ENCODE data around the gene RXRA. TPM values are rescaled to one million over a fixed set of nuclear protein-coding genes. Genes with fewer than 3 reads are reported as not detected.

RXRA gene
- total and polyA plus RNA-seq, 2 donors (not counting 3 experiments of a cell fraction or from before 2014, with no cell fraction given), result 15.4 to 37.4 TPM

GRCh38 chr9:134405527-134405926, 79.3 kb downstream of the RXRA start:
- FAIRE-seq (no peak), DNase-seq (ENCODE audit: low read depth, low spot score) (no peak)
- no peak overlapping the region for H3K9ac ChIP-seq (replicated peaks; ENCODE audit: extremely low read depth, insufficient read depth, low read length)
- peaks cover 45% of the 10 kb centered on the region for H3K4me1 ChIP-seq (ENCODE audit: control insufficient read depth, extremely low read depth, insufficient read depth, low read length)
- no peaks in the 10 kb centered on the region for H3K27me3 ChIP-seq (ENCODE audit: control insufficient read depth in 2 of 2, insufficient read depth in 2 of 2, low read length in 2 of 2)
- TF ChIP-seq MYC (IDR thresholded peaks at IDR 0.05; ENCODE audit: low read depth, low read length) (no peak), EZH2 (IDR thresholded peaks at IDR 0.05; ENCODE audit: borderline replicate concordance, low read depth, low read length, severe bottlenecking) (no peak), POLR2A (IDR thresholded peaks at IDR 0.05; ENCODE audit: low read depth, low read length) (no peak), GATA2 (IDR thresholded peaks at IDR 0.05; ENCODE audit: insufficient read depth, insufficient read length, low read depth, low read length) (no peak), FOS (IDR thresholded peaks at IDR 0.05; ENCODE audit: borderline replicate concordance, insufficient read depth, low read length) (no peak), POLR2AphosphoS5 (IDR thresholded peaks at IDR 0.05; ENCODE audit: insufficient read depth, low read depth, low read length) (no peak), JUN (IDR thresholded peaks at IDR 0.05; ENCODE audit: borderline replicate concordance, insufficient read depth, insufficient read length, low read depth) (no peak)
- TF ChIP-seq, protein P1, sequence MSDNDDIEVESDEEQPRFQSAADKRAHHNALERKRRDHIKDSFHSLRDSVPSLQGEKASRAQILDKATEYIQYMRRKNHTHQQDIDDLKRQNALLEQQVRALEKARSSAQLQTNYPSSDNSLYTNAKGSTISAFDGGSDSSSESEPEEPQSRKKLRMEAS (IDR thresholded peaks at IDR 0.05; ENCODE audit: insufficient read depth, insufficient read length), result no peak
- TF ChIP-seq, protein P2, sequence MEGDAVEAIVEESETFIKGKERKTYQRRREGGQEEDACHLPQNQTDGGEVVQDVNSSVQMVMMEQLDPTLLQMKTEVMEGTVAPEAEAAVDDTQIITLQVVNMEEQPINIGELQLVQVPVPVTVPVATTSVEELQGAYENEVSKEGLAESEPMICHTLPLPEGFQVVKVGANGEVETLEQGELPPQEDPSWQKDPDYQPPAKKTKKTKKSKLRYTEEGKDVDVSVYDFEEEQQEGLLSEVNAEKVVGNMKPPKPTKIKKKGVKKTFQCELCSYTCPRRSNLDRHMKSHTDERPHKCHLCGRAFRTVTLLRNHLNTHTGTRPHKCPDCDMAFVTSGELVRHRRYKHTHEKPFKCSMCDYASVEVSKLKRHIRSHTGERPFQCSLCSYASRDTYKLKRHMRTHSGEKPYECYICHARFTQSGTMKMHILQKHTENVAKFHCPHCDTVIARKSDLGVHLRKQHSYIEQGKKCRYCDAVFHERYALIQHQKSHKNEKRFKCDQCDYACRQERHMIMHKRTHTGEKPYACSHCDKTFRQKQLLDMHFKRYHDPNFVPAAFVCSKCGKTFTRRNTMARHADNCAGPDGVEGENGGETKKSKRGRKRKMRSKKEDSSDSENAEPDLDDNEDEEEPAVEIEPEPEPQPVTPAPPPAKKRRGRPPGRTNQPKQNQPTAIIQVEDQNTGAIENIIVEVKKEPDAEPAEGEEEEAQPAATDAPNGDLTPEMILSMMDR (IDR thresholded peaks at IDR 0.05; ENCODE audit: extremely low read depth in 1 of 2, insufficient read depth in 1 of 2, low read depth in 1 of 2, low read length in 2 of 2), result no peak
- ChIA-PET CTCF (interaction anchor here (0.8 to 2.5 kb wide), 3 partner anchors 30 to 209 kb away, joined by 3 to 7 read pairs (median 5); no protein-coding TSS in a partner anchor), POLR2A (no interaction called here)
- H4K20me1 ChIP-seq (replicated peaks; ENCODE audit: control insufficient read depth, extremely low read depth, insufficient read depth, low read length), result no peaks in the 10 kb centered on the region
- no peak overlapping the region for H3K4me2 ChIP-seq (ENCODE audit: insufficient read depth, low read length)
- H3K9me1 ChIP-seq (replicated peaks; ENCODE audit: control insufficient read depth, extremely low read depth, insufficient read depth, low read length), result no peaks in the 10 kb centered on the region
- no peak overlapping the region for H3K4me3 ChIP-seq (replicated peaks in 1 of 3; ENCODE audit: insufficient read depth in 1 of 3, low read depth in 1 of 3, low read length in 3 of 3)
- intact Hi-C loops (cut with micrococcal nuclease) (no loop called here), dilution Hi-C loops (cut with MboI; ENCODE audit: extremely low pct_ligation_motif_present, low sequenced_read_pairs) (no loop called here)
- H2AFZ ChIP-seq (ENCODE audit: low read depth, low read length), result no peak overlapping the region
- no peak overlapping the region for H3K27ac ChIP-seq (ENCODE audit: insufficient read depth, low read depth, low read length)
- BruUV-seq (replicated peaks), result no TSS peak
- no peaks in the 10 kb centered on the region for H3K9me3 ChIP-seq (replicated peaks; ENCODE audit: control insufficient read depth, insufficient read depth, low read length)
- H3K79me2 ChIP-seq (ENCODE audit: control insufficient read depth, insufficient read depth, low read length), result peaks cover 3% of the 10 kb centered on the region
- no peaks in the 10 kb centered on the region for H3K36me3 ChIP-seq (ENCODE audit: control insufficient read depth in 2 of 2, extremely low read depth in 1 of 2, insufficient read depth in 2 of 2, low read length in 2 of 2)

Measured in endothelial cell of umbilical vein (primary cell).